ENCODE data around the gene PMM1.
A peak's percentile ranks its signal among the peaks of the same experiment; 100 is the strongest.
"Not testable (repeated sequence)": the region's sequence is repeated elsewhere in the genome, so short reads cannot be mapped to it uniquely, and the experiment has no call there.

Gene PMM1

DNA sequence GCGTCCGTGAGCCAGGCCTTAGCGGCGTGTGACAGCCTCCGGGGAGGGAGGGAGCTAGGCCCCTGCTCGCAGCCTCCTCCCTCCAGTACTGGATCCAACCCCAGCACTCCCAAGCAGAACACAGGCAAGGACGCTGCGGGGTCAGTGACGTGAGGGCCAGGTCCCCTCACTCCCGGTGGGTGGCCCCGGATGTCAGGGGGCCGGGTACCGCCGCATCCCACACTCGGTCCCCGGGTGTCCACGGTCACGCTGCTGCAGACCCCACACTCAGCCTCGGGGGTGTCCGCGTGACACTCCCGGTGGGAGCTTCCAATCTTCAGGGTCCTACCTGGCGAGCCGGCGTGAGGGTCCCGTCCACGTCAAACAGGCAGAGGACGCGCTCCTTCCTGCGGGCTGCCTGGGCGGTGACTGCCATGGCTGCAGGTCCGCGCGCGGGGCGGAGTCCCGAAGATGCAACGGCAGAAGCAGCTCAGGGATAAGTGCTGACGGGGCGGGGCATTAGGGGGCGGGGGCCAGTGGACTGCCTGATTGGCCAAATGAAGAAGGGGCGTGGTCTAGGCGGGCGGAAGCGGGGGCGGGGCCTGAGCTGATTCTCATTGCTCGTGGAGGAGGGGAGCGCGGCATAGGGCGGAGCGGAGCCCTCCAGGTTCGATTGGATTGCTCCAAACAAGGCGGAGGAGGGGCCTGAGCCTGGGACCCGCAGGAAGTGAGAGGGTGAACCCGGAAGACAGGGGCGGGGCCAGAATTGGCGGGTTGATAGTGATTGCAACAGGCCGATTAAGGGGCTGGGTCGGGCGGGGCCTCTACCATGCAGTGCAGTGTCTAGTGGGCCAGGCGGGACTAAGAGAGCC is at the start of gene PMM1:
TSS of gene PMM1 (minus strand) at position 450 of the 851 bp plus-strand sequence. CDS start at position 415, 35 bp downstream.
- DNase-seq, result peak; percentile 98

DNA sequence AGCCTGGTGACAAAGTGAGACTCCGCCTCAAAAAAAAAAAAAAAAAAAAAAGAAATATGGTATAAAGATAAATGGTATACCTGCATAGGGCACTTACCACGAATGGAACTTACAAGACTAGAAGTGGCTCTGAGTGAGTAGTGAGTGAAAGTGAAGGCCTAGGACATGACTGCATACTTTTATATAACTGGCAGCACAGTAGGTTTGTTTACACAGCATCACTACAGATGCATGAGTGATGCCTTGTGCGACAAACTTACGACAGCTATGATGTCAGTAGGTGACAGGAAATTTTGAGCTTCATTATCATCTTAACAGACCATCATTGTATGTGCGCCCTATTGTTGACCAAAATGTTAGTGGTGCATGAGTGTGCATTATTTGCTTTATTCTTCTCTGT is 49.1 kb upstream of the PMM1 start:
- no peak for DNase-seq

DNA sequence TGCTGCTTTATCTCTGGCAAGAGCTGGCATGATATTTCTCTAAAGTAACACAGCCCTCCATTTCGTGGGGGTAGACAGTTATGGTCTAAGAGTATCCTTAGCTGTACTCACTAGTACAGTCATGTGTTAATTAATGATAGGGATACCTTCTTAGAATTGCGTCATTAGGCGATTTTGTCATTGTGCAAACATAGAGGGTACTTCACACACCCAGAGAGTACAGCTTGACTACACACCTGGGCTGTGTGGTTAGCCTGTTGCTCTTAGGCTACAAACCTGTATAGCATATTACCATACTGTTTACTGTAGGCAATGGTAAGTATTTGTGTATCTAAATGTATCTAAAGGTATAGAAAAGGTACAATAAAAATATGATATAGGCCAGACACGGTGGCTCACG is 48.5 kb upstream of the PMM1 start:
- DNase-seq, result no peak

DNA sequence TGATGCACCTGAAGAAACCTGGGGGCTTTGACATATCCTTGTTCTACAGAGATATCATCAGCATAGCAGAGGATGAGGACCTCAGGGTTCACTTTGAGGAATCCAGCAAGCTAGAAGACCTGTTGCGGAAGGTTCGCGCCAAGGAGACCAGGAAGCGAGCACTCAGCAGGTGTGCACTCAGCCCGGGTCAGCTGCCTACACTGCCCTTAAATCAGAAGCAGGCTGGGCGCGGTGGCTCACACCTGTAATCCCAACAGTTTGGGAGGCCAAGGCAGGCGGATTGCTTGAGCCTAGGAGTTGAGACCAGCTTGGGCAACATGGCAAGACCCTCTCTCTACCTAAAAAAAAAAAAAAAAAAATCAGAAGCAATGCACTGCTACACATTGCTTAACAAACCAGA is 48.0 kb upstream of the PMM1 start:
- not testable (repeated sequence) for DNase-seq

DNA sequence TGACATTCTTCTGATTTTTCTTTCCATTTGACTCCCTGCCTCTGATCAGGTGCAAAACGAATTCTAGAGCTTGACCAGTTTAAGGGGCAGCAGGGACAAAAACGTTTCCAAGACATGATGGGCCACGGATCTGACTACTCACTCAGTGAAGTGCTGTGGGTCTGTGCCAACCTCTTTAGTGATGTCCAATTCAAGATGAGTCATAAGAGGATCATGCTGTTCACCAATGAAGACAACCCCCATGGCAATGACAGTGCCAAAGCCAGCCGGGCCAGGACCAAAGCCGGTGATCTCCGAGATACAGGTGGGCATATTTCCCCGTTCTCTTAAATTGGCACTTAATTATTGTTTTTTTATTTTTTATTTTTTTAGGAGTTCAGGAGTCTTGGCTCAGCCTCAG is 46.8 kb upstream of the PMM1 start:
- DNase-seq, result no peak

DNA sequence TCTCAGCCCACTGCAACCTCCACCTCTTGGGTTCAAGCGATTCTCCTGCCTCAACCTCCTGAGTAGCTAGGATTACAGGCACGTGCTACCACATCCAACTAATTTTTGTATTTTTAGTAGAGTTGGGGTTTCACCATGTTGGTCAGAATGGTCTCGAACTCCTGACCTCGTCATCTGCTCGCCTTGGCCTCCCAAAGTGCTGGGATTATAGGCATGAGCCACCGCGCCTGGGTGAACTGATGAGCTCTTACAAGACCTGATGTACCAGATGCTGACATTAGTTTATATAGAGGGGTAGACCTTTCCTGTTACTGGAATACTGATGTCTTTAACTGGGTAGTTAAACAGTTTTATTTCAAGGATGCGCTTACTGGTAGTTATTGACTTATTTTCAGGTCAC is 45.0 kb upstream of the PMM1 start:
- not testable (repeated sequence) for DNase-seq

DNA sequence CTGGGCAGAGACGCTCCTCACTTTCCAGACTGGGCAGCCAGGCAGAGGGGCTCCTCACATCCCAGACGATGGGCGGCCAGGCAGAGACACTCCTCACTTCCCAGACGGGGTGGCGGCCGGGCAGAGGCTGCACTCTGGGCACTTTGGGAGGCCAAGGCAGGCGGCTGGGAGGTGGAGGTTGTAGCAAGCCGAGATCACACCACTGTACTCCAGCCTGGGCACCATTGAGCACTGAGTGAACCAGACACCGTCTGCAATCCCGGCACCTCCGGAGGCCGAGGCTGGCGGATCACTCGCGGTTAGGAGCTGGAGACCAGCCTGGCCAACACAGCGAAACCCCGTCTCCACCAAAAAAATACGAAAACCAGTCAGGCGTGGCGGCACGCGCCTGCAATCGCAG is 42.0 kb upstream of the PMM1 start:
- not testable (repeated sequence) for DNase-seq

DNA sequence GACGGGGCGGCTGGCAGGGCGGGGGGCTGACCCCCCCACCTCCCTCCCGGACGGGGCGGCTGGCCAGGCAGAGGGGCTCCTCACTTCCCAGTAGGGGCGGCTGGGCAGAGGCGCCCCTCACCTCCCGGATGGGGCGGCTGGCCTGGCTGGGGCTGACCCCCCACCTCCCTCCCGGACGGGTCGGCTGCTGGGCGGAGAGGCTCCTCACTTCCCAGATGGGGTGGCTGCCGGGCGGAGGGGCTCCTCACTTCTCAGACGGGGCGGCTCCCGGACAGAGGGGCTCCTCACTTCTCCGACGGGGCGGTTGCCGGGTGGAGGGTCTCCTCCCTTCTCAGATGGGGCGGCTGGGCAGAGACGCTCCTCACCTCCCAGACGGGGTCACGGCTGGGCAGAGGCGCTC is 41.5 kb upstream of the PMM1 start:
- not testable (repeated sequence) for DNase-seq

DNA sequence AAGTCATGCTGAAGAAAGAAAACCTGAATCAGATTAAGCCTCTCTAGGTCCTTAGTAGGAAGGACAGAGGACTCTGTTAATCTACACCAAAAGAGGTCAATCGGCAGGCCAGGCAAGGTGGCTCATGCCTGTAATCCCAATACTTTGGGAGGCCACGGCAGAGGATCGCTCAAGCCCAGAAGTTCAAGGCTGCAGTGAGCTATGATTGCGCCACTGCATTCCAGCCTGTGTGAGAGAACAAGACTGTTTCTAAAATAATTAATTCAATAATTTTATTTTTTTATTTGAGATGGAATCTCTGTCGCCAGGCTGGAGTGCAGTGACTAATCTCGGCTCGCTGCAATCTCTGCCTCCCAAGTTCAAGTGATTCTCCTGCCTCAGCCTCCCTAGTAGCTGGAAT is 35.9 kb upstream of the PMM1 start:
- no peak for DNase-seq

DNA sequence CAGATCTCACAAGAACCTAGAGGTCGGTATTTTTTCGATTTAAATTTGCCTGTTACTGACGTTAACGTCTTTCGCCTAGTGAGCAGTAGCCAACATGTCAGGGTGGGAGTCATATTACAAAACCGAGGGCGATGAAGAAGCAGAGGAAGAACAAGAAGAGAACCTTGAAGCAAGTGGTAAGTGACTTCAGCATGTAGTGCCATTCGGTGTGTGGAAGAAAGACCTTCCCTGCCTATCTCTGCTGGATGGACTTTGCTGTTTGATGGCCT is 32.2 kb upstream of the PMM1 start:
- DNase-seq, result no peak

DNA sequence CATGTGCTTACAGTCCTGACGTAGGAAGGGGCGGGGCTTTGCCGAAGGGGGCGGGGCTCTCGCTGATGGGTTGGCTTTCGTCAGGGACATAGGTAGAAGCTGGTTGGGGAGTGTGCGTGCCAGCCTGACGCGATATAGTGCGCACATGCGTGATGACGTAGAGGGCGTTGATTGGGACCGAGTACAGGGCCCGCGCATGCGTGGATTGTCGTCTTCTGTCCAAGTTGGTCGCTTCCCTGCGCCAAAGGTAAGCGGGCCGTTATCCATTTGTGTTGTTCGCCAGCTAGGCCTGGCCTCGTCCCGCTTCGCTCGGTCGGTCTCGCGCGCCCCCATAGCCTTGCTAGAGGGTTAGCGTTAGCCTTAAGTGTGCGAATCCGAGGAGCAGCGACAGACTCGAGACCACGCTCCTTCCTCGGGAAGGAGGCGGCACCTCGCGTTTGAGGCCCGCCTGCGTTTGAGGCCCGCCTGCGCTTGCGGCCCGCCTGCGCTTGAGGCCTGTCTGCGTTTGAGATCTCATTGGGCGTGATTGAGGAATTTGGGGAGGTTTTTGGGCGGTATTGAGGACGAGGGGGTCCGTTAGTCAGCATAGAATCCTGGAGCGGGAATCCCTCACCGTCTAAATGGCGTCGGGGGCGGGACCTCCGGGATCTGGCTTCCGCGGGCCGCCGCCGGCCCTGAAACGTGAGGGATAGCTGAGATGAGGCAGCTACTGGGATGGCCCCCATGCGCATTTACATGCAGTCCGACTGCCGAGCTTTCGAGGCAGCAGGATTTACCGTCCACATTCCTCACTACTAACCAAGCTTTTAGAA is 31.7 kb upstream of the PMM1 start, which contains the start of gene XRCC6:
TSS of gene XRCC6 (plus strand) at position 197 of the 812 bp plus-strand sequence. CDS start 710 bp downstream, outside the sequence.
- peak; percentile 99 for DNase-seq

DNA sequence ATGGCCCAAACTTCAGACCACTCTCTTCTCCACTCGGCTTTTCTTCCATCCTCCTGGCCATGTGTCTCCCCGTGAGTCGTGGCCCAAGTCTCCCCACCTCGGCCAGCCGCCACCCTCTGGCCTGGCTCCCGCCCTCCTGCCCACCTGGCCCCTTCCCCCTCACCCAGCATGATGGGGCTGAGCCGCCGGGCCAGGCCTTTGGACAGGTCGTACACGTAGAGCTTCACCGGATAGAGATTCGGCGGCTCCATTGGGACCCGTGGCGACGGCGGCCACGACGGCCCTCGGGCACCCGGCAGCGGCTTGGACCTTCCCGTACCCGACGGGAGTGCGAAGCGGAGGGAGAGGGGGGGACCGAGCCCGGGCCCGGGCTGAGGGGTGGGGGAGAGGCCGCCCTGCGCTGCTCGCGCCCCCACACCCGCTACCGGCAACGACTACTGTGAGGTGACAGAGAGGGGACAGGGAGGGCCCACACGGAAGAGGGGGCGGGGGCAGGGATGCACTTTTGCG is 31.0 kb upstream of the PMM1 start, which contains the start of gene DESI1:
TSS of gene DESI1 (minus strand) at position 455 of the 510 bp plus-strand sequence. CDS start at position 251, 204 bp downstream.
- DNase-seq, result peak; percentile 37

DNA sequence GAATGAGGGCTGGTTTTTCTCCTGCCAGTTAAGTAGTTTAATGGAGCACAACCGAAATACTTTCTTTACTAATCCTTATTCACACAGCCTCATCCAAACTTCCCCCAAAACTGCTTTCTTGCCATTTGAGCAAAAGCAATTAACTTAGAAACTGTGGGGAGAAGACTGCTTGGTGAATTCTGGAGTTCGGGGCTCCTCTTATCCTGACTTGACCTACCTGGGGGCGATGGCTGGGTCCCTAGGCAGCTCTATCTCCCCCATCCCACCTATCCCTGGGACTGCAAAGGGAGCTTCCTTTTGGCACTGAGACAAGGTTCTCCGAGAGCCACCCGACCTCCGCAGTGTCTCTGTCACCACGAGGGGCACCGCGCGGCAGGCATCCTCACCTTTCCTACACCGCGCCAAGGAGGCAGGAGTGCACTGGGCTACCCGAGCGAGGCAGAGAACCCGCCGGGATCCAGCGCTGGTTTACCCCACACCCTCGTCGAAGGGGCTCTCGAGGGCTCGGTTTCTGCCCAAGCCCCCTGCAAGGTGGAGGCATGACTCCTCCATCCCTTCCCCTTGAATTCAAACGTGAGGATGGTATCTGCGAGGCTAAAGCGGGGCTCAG is 30.4 kb upstream of the PMM1 start:
- DNase-seq, result no peak

DNA sequence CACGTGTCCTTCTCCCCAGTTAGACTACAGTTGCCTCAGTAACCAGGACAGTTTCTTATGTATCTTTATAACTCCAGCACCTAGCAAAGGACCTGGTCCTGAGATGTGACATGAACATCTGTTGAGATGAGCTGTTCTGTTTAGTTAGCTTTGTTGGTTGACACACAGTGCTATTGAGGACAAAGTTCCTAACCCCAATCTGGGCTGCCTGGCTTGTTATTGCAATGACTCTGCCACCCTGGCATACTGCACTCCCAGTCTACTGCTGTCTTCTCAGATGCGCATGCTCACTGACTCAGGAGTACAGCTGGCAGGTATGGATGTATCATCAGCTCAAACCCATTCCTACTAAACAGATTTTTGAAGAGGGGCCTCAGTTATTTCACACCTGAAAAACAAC is 23.8 kb upstream of the PMM1 start:
- no peak for DNase-seq

DNA sequence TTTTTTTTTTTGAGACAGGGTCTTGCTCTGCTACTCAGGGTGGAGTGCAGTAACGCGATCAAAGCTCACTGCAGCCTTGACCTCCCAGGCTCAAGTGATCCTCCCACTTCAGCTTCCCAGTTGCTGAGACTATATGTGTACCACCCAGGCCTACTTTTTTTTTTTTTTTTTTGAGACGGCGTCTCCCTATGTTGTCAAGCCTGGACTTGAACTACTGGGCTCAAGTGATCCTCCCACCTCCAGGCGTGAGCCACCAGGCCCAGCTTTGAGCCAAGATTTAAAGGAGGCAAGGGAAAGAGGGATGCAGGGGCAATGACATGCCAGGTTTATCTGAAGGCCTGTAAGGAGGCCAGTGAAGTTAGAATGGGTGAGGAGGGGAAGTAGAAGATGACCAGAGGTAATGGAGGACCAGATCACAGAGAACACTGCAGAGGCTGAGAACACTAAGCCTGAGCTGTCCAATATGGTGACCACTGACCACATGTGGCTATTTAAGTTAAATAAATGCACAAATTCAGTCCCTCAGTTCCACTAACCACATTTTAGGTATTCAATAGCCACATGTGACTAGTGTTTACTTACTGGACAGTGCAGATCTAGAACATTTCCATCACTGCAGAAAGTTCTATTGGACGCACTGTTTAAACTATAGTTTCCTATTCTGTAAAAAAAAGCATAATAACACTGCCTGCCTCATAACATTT is 23.1 kb upstream of the PMM1 start:
- DNase-seq, result no peak

DNA sequence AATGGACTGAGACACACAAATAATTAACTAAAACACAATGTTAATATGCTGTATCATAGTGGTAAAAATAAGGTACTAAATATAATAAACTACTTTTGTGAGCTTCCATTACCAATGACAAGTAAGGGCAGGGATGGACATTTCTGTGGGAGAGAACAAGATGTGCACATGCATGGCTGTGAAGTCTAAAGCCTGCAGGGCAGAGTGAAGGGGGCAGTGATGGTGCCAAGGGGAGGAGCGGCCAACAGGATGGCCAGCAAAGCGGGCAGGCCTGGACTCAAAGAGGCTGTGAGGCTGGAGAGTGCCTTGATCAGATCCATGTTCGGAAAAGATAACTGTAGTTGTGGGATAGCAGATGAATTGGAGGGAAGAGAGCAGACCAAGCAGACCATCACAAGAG is 18.7 kb upstream of the PMM1 start:
- DNase-seq, result no peak

DNA sequence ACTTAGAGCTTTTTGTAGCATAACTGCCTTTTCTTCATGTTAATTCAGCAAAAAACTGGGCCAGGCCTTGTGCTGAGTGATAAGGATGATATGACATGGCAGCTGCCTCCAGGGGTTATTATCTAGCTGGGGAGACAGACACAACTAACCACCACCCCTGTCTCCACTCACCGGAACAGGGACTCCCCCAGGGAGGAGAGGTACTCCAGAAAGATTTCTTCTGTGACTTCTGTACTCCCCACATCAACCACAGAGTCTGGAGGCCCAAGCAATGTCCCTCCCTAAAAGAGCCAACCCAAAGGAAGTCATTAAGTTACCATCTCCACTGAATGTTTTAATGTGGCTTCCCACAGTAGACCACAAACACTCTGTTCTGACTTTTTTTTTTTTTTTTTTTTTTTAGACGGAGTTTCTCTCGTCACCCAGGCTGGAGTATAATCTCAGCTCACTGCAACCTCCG is 14.3 kb upstream of the PMM1 start:
- DNase-seq, result no peak

DNA sequence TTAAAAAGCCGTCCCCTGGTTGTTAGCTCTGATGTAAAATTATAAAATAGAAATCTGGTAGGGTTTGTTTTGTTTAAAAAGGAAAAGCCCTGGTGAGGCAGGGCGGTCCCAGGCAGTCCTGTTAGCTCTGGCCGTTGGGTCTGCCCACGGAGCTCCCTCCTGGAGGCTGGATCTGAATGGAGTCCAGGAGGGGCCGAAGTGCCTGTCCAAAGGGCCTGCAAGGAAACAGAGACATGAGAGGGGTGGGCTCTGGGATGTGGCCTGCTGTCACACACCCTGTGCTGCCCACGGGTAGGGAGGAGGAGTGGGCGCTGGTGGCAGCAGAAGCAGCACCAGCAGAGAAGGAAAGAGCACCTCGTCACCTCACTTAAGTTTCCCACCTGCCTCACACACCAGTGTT is 11.3 kb upstream of the PMM1 start:
- DNase-seq, result no peak

DNA sequence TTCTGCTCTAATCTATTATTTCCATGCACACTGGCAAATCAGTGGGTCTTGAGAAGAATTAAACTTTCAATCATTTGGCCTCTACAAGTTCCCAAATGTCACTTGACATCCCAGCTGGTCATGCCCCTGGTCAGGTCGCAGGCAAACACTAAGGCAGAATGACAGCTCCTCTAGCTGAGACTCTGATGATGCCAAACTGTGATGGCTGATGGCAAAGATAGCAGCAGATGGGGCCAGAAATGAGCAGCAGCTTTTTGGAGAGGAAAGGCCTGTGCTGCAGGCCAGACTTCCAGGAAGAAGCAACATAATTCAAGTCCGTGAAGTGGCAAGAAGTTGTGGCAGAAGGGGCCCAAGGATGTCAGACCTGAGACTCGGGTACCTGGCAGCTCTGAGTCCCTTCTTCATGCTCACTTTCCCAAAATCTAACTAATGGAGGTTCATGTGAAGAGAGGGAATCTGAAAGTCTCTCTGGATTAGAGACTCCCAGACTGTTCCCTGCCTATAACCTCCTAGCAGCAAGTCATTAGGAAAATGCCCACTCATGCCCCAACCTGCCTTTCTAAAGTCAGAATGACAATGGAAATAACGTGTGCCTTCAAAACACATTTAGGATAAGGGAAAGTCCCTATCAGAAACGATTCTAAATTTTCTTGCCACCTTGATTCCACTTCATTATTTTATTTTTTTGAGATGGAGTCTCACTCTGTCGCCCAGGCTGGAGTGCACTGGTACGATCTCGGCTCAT is 9.4 kb upstream of the PMM1 start:
- DNase-seq, result no peak

DNA sequence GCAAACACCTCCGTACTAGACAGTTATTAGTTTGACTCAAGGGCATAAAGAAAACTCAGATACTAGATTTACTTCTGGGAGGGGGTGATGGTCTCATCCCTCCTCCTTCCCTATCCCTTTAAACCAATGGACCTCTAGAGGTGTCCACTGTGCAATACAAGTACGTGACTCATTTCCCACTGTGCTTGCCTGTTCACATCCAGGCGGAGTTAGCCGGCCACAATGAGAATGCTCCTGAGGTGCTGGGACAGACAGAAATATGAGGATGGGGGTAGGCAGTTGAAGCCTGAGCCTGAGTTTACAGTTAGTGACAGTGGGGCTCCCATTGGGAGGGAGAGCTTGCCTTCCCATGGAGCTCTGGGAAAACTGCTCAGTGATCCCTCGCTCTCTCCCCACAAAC is 8.4 kb upstream of the PMM1 start:
- DNase-seq, result no peak

DNA sequence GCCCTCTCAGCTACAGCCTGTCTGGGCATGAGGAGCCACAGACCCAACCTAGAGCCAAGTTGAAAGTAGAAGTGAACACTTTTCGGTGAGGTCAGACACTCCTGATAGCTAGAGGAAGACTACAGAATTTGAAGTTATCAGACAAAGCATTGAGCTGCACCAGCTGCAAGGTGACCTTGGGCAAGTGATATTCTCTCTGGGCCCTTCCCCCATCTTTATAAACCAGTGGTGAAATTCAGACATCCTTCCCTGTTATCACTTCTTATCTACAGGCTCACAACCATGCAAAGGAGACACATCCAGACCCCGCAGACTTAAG is 8.0 kb upstream of the PMM1 start:
- DNase-seq, result no peak
